BJ (cell line): ENCODE data around the gene EML6. TPM values are rescaled to one million over a fixed set of nuclear protein-coding genes. Genes with fewer than 3 reads are reported as not detected.

Source experiments
- CTCF ChIA-PET: fragments of 350-600 bp; formaldehyde crosslinking; extraction: SDS; loops from one replicate; lab custom pipeline; 2021; ENCODE audit warnings: antibody characterized with exemption, inconsistent platforms; lab: Yijun Ruan, JAX
- POLR2A ChIA-PET: fragments of 300-600 bp; sonication (Branson Sonifier 250); formaldehyde crosslinking; extraction: SDS; loops from one replicate; lab custom pipeline; 2021; ENCODE audit warnings: antibody characterized with exemption; lab: Charles Lee
- DNase-seq: peaks from one replicate; pipeline ENCODE4 v3.0.0-alpha.2; 2011; ENCODE audit warnings: low read depth
- H3K27me3 ChIP-seq: 2 replicates; pipeline ENCODE4 v1.6.0; 2011; ENCODE audit warnings: low read length; ENCODE audit not compliant: control insufficient read depth, insufficient read depth
- H3K36me3 ChIP-seq: 2 replicates; pipeline ENCODE4 v1.5.1; 2011; ENCODE audit warnings: low read length; ENCODE audit not compliant: control insufficient read depth, insufficient read depth
- H3K4me3 ChIP-seq: 2 replicates; pipeline ENCODE4 v1.5.1; 2011; ENCODE audit warnings: low read depth, mild to moderate bottlenecking, control low read depth, low read length
- polyA plus RNA-seq: library from polyadenylated mRNA; depleted of rRNA; stranded (reverse); fragments of >200 nt; gene quantifications from 2 replicates; pipeline ENCODE4 v1.2.3, GENCODE V29; 2011
- TF ChIP-seq, protein P1 (sequence below): IDR thresholded peaks from 2 replicates; pipeline ENCODE4 v1.5.1; 2011; ENCODE audit warnings: low read depth, mild to moderate bottlenecking, control low read depth, inconsistent platforms, low read length, moderate library complexity; ENCODE audit not compliant: insufficient read depth

EML6 gene
- polyA plus RNA-seq, 1 experiment: 0.18 TPM

DNA sequence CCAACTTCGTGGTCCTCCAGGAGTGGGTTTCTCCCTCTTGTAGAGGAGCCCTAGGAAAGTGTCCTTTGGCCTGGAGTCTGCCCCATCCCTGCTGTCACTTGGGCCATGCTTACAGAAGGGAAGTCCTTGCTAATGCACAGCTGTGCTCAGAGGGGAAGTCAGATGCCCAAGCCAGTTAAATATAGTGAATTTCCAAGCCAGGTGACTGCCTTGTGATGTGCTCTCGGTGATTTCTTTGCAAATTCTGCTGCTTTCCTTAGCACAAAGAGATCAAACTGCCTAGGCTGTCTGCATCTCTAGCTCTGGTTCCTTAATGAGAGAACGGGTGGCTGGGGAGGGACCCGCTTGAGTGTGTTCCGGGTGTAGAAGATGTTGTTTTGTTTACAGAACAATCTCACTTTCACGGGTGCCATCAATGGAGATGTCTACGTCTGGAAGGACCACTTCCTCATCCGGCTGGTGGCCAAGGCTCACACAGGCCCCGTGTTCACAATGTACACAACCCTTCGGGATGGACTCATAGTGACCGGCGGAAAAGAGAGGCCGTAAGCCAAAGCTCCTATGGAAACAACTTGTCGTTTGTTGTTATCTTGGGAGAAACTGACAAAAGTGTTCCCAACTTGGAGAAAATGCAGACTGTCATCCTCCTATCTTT lies 235.4 kb downstream of the EML6 start:
- ChIA-PET POLR2A (no interaction called here), CTCF (interaction anchor here (0.6 kb wide), 1 partner anchor 21 kb away, joined by 3 read pairs; no protein-coding TSS in a partner anchor)
- Histone ChIP-seq H3K36me3 (no peaks in the 10 kb centered on the region), H3K4me3 (no peak overlapping the region), H3K27me3 (no peaks in the 10 kb centered on the region)
- DNase-seq: no peak
- TF ChIP-seq, protein P1, sequence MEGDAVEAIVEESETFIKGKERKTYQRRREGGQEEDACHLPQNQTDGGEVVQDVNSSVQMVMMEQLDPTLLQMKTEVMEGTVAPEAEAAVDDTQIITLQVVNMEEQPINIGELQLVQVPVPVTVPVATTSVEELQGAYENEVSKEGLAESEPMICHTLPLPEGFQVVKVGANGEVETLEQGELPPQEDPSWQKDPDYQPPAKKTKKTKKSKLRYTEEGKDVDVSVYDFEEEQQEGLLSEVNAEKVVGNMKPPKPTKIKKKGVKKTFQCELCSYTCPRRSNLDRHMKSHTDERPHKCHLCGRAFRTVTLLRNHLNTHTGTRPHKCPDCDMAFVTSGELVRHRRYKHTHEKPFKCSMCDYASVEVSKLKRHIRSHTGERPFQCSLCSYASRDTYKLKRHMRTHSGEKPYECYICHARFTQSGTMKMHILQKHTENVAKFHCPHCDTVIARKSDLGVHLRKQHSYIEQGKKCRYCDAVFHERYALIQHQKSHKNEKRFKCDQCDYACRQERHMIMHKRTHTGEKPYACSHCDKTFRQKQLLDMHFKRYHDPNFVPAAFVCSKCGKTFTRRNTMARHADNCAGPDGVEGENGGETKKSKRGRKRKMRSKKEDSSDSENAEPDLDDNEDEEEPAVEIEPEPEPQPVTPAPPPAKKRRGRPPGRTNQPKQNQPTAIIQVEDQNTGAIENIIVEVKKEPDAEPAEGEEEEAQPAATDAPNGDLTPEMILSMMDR: no peak

DNA sequence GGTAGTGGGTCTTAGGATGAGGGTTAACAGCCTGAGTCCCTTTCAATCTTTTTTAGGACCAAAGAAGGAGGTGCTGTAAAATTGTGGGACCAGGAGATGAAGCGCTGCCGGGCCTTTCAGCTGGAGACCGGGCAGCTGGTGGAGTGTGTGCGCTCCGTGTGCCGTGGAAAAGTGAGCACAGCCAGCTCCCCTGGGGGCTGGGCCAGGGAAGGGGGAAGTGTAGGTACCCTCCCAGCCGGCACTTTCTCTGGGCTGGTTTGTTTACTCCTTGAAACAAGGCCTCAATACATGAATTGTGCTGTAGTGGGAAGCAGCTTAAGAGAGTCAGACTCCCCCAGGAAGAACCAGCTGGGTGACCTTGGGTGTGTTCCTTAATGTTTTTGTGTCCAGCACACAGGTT lies 236.7 kb downstream of the EML6 start:
- TF ChIP-seq, protein P1: no peak
- CTCF ChIA-PET: interaction anchor here (0.8 to 1.0 kb wide), 2 partner anchors 14 to 20 kb away, joined by 3 to 4 read pairs; no protein-coding TSS in a partner anchor
- Histone ChIP-seq H3K27me3 (no peaks in the 10 kb centered on the region), H3K4me3 (no peak overlapping the region), H3K36me3 (no peaks in the 10 kb centered on the region)
- no peak for DNase-seq
- POLR2A ChIA-PET: no interaction called here

DNA sequence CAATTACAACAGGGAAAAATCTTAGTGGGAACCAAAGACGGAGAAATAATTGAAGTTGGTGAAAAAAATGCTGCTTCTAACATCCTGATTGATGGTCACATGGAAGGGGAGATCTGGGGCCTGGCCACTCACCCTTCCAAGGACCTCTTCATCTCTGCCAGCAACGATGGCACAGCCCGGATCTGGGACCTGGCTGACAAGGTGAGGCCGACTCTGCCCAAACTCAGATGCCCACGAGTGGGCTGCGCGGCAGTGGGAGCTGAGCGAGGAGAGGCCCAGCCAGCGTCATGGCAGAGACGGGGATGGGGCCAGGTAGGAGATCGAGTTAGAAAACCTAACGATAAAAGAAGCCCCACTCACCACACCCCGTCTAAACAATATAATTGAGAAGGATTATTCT lies 239.0 kb downstream of the EML6 start:
- ChIA-PET CTCF (no interaction called here), POLR2A (no interaction called here)
- Histone ChIP-seq H3K36me3 (peaks cover 2% of the 10 kb centered on the region; the same call in 1 of the 2 replicates), H3K27me3 (no peaks in the 10 kb centered on the region), H3K4me3 (no peak overlapping the region)
- no peak for DNase-seq
- TF ChIP-seq, protein P1: no peak

DNA sequence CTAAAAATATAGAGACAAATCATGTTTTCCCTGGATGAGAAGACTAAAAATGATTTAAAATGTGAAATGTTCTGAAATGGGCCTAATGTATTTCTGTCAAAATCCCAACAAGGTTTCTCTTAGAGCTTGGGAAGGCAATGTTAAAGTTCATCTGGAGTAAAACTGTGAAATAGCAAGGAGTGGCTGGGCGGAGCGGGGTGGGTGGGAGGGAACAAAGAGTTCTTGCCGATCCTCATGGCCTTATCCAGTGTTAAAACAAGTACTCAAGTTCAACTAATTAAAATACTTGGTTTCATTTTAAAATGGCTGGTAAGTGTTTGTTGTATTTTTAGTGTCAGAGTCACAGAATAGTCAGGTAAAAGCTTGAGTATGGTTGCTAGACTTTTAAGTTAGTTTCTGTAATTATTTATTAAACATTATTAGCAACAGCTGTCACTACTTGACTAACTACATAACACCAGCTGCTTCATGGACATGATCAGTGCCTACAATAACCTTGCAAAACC lies 239.5 kb downstream of the EML6 start:
- ChIA-PET CTCF (interaction anchor here (0.9 to 1.2 kb wide), 2 partner anchors 11 to 205 kb away, joined by 3 read pairs; no protein-coding TSS in a partner anchor), POLR2A (no interaction called here)
- Histone ChIP-seq H3K36me3 (peaks cover 2% of the 10 kb centered on the region; the same call in 1 of the 2 replicates), H3K4me3 (no peak overlapping the region), H3K27me3 (no peaks in the 10 kb centered on the region)
- TF ChIP-seq, protein P1: no peak
- DNase-seq: no peak

DNA sequence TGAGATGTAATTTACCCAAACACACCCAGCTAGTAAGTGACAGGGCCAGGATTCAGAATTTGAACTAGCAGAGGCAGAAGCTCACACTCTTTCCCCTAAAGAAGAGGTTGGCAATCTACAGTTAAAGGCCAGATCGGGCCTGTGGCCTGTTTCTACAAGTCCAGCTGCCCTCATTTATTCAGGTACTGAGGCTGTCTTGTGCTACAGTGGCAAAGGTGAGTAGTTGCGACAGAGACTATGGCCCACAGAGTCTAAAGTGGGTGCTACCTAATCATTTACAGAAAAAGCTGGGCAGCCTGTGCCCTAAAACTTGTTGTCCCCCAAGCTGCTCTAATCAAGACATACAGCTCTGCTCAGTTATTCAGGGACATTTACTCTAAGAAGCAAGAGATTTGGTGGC lies 240.0 kb downstream of the EML6 start:
- TF ChIP-seq, protein P1: no peak
- peaks cover 4% of the 10 kb centered on the region; the same call in 1 of the 2 replicates for H3K36me3 ChIP-seq
- H3K27me3 ChIP-seq: no peaks in the 10 kb centered on the region
- H3K4me3 ChIP-seq: no peak overlapping the region
- ChIA-PET CTCF (interaction anchor here (0.9 to 1.2 kb wide), 2 partner anchors 11 to 205 kb away, joined by 3 read pairs; no protein-coding TSS in a partner anchor), POLR2A (no interaction called here)
- DNase-seq: no peak
